ENCODE measurements around the gene TIMP2.

The TIMP2 gene

DNA sequence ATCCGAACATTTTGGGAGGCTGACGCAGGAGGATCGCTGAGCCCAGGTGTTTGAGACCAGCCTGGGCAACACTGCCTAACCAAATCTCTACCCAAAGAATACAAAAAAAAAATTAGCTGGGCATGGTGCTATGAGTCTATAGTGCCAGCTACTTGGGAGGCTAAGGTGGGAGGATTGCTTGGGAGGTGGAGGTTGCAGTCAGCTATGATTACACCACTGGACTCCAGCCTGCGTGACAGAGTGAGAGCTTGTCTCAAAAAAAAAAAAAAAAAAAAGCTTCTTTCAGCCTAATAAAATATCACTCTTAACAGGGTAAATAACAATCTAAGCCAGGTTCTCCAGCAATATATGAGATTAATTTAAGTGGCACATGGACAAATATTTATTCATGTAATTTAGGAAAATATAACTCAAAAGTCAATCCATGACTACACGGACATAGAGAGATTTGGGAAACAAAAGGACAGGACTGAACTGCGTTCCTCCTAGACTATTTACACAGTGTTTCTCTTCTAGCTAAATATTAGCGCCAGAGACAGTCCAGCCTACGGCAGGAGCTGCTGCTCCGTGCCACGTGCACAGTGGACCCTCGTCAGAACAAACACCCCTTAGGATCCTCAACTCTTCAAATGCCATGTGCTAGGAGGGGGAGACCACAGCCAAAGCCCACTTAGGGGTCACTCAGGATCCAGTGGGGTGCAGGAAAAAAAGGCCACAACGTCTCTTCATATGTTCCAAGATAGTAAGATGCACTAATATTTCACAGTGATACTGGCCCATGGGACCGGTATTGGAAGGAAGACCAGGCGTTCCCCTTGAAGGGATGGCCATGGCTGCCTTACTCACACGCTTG, 93.3 kb downstream of the TIMP2 start:
- no peak for ATAC-seq

DNA sequence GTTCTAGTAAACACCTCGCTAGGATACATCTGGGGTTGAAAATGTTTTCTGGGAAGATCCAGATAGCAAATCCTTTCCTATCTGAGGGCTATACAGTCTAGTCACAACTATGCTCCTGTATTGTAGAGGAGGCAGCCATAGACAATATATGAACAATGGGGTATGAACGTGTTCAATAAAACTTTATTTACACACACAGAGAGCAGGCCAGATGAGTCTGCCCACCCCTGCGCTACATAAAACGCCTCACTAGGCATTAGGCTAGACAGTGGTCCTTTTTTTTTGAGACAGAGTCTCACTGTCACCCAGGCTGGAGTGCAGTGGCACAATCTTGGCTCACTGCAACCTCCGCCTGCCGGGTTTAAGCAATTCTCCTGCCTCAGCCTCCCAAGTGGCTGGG, 95.7 kb downstream of the TIMP2 start:
- no peak for ATAC-seq

DNA sequence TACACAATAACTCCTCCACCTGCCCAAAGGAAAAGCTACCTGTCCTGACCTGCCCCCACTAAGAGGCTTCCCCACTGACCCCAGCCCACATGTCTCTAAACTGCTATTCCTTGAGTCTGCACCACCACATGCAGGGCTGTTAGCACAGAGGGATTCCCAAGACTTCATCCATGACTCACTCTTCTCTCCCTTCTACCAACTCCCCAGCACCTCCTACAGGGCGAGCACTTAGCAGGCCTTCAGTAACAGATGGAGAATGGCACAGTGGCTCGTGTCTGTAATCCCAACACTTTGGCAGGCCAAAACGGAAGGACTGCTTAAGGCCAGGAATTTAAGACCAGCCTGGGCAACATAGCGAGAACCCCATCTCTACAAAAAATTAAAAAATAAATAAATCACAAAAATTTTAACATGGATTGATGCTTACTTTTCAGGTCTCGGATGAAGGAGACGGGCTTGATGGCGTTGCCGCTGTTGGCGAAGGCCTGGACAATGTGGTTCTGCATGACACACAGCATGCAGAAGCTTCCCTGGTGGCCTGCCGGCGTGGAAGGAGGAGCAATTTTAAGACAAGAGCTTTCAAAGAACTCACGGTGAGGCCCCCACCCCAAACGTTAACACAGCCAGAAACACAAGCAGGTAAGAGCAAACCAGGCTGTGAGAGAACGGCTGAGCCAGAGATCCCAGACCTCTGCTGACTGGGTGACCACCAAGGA, 96.6 kb downstream of the TIMP2 start:
- ATAC-seq, result peak in 1 of 2 donors; percentile 60

DNA sequence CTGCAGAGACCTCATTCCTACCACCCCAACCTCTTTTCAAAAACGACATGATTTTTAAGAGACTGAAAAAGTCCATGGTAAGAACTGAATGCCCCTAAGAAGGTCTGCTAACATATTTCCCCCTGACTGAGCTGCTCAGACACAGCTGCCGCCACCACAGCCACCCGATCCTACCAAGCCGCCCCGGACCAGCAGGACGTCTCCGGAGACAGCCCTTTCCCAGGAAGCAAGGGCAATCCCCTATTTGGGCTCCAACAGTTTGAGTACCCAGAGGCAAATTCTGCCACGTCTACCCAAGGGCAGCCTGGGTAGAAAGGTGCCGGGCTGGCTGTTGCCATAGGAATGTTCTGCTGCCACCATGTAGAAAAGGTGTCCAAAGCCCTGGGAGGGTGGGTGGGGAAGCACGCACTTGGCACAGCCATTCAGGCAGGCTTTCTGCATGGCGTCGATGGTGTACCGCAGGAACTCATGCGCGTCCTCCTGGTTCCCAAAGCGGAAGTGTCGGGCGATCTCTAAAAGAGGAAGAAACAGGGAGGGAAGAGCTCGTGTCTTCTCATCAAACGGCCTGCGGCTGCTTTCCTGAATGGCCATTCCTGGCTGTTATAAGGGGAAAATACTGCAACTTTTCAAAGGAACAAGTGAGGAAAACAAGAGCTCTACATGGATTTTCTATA, 98.2 kb downstream of the TIMP2 start:
- no peak for ATAC-seq

DNA sequence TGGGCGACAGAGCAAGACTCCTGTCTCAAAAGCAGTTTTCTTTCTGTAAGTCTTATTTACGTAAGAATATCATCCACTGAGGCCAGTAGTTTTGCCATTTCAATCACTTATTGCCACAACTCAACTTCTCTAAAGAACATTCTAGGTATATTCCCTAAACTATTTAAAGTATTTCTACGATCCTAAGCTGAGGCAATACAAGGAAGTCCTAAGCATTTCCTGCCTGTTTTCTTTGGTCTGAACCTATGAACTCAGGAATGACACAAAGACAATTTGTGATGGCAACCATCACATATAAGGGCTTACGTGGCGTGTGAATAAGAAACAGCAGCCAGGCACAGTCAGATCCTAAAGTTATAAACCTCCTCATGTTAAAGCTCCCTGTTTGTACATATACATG, 98.8 kb downstream of the TIMP2 start:
- no peak for ATAC-seq

DNA sequence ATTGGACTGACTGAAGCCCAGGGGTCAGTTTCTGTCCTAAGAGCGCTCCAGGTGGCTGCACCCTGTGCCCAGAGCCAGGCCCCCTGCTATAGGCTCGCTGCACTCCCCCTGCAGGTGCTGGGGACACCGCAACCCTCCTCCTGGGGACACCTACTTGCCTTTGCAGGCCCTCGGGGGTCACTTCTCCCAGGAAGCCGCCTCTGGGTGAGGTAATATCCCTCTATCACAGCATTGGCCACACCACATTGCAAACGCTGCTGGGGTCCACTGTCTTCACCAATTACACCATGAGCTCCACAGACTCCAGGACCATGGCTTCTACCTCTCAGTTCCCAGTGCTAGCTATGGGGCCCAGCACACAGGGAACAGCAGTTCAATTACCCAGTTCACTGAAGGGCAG, 99.5 kb downstream of the TIMP2 start:
- no peak for ATAC-seq

DNA sequence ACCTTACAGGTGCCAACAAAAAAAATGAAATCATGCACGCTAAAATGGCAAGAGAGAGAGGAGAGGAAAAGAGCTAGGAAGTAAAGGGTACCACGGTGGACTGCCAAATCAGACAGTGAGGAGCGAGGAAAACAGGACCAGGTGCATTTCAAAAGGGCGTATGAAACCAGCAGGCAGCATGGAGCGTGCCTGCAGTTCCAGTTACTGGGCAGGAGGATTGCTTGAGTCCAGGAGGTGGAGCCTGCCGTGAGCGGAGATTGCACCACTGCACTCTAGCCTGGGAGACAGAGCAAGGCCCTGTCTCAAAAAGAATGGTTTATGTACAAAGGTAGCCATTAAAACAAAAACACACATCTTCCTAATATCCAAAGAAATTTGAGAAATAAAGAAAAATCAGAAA, 100.9 kb downstream of the TIMP2 start:
- ATAC-seq, result no peak

DNA sequence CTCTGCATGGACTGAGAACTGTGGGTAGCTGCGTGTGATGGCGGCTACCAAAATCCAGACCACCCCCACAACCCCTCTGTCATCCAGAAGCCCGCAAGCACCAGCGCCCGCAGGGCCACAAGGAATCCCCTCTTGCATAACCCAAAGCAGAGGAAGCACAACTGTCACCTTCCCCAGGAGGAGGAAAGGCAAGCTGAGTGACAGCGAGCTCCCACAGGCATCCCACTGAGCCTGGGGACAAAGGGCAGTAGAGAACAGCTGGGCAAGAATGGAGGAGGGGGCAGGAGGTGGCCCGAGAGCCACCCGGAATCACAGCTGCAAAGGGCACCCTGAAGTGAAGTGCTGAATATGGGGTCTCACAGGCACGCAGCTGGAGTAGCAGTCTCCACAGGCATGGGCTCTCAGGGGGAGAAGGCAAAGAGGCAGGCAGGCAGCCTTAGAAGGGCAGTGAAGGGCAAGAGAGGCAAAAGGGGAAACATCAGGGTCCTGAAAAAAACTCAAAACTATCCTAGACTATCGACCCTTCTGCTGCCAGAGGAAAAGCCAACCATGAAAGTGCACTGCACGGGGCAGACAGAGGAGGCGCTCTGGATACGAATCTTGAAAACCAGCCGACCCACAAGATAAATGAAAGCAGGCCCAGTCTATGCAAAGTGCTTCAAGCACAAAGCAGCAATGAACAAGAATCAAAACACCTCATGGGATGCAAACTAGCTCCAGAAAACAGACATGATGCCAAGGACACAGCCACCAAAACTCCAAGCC, 101.7 kb downstream of the TIMP2 start:
- no peak for ATAC-seq

DNA sequence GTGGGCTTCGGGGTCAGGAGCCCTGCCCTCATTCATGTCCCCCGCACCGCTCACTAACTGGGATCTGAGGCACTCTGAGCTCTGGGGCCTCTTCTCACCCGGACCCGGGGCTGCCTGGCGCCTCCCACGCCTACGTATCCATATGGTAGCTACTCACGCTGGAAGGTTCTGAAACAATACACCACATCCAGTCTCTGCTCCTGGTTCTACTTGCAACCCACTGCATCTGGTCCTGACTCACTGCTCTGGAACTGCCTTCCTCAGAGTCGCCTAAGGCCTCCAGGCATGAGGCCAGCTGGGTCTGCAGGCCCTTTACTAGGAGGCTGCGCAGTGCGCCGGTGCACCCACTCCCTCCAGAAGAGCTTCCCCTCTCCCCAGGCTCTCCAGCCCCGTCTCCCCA, 102.6 kb downstream of the TIMP2 start:
- no peak for ATAC-seq

DNA sequence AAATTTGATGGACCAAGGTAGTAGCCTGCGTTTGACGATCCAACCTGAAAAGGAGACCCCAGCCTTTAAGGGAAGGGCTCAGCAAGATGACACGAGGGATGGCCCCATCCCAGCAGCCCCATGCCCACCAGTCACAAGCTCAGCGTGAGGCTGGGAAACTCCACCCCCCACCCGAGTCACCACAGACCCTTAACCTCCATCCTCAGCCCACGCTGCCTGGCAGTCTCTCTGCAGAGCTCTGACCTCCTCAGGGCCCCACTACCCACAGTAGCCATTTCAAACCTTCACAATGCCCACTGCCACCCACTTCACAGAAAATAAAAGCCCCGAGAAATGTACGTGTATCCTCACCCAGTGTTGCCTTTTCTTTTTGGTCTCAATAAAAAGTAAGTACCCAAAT, 103.2 kb downstream of the TIMP2 start:
- no peak for ATAC-seq

DNA sequence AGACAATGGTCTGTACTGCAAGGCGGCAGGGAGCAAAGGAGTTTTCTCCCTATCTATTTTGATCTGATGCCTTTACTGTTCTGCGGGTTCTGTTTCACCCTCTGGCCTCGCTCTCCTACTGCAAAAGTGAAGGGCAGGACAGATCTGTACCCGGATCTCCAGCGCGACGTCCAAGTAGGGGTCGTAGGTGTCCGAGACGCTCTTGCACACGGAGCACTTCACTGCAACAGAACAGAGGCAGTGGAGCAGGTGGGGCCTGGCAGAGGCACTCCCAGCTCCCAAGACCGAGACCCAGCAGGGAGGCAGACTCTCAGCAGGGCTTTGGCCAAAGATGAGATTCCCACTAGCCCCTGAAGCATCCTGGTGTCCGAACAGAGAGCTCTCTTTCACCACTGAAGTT, 104.3 kb downstream of the TIMP2 start:
- no peak for ATAC-seq

DNA sequence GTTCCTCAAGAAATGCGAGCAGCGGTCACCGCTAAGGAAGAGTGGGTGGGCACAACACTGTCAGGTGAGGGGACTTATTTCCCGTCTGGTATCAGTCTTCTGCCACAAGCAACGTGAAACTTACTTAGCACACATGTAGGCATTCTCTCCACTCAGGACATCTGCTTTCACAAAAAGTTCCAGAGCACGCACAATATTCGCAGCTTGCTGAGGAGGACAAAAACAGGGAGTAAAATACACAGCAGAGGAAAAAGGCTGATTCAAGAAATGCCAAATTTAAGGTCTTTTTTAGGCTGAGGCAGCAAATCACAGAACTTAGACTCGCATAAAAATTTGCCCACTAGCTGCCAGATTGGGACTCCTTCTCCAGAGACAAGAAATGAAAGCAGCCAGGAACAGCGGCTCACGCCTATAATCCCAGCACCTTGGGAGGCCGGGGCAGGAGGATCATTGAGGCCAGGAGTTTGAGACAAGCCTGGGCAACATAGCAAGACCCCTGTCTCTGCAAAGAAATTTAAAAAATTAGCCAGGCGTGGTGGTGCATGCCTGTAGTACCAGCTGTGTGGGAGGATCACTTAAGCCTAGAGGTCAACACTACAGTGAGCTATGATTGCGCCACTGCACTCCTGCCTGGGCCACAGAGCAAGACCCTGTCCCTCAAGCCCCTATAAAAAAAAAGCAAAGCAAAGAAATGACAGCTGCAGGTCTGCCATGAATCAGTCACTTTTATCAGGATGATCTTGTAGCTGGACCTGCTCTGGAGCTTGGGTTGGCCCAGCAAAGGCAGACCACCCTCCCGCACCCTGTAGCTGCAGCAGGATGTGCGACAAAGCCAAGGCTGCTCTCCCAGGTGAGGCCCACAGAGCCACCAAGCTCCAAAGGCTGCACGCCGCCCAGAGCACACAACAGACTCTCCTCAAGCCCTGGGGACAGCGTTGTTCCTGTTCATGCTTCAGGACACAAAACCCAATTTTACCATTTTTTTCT, 105.1 kb downstream of the TIMP2 start:
- ATAC-seq, result no peak

DNA sequence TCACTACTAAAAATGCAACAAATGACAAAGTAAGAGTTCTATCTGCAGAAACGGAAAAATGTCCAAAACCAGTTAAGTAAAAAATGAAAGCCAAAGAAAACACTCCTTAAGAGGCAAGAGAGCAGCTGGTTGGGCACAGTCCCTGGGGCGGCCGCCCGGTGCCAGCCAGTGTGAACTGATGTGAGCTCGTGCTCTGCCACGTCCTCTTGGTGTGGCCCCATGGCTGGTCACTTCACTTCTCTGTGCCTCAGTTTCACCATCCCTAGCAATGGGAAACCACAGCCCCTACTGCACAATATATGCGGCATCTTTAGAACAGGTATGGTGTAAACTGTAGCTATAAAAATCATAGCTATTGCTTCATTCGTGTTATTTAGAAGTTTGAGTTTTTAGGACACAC, 105.8 kb downstream of the TIMP2 start:
- no peak for ATAC-seq

DNA sequence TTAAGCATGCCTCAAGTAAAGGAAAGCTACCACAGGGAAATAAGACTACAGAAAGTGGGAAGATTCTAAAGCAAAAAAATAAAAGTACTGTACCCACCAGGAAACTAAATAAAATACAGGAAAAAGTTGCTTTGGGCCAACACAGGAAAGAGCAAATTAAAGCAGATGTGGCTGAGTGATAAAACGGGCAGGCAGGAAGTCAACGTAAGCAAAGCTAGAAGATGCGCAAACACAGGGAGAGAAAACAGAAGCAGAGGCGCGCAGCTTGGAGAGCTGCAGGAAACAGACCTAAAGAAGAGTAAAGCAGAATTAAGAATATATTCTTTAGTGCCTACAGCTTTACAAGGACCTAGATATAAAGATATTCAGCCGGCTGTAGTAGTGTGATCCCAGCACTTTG, 106.3 kb downstream of the TIMP2 start:
- ATAC-seq, result no peak

DNA sequence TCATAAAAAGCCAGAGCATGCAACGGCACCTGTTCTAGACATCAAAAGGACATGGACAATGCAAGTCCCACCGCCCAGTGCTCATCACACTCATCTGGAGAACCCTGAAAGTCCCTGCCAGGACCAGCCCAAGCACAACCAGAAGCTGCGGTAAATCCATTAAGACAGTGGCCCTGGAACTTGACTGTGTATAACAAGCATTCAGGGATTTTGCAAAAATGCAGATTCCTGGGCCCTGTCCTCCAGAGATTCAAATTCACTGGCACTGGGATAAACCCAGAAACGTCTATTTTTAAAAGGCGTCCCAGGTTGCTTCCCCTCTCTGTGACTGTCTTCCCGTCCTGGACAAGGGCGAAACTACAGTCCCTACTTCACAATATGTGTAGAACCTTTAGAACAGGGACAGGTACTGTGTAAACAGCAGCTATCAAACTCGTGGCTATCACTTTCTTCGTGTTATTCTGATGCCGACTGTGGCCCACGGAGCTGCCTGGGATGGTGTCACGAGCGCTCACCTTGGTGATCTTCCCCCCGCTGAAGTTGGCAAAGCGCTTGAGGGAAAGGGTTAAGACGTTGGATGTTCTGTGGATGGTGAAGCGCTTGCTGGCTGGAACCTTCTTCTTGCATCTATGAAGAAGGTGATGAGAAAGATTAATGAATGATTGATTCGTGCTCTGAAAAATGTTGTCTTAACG, 106.9 kb downstream of the TIMP2 start:
- ATAC-seq, result no peak

DNA sequence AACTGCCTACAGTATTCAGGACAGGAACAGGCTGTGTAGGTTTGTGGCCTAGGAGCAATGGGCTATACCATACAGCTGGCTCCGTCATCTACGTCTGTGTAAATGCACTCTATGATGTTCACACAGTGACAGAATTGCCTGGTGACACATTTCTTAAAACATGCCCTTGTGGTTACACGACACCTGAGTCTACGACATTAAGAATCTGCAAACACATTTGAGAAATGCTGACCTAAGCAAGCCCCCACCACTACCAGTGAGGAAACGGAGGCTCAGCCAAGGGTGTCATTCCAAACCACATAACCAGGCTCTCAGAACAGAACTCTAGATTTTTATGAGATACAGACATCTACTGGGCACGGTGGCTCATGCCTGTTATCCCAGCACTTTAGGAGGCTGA, 108.1 kb downstream of the TIMP2 start:
- ATAC-seq, result peak; percentile 90 to 95

DNA sequence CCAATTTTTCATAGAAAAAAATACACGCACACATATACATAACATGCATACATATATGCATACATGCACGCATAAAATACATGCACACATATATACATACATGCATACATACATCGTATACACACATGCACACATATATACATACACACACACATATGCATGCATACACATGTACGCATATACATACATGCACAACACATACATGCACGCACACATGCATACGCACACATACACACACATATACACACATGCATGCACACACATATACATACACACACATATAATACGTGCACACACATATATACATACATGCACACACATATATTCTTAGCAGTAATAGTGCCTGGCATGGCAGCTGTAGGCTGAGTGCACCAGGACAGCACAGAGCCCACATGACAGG, 109.5 kb downstream of the TIMP2 start:
- no peak for ATAC-seq

DNA sequence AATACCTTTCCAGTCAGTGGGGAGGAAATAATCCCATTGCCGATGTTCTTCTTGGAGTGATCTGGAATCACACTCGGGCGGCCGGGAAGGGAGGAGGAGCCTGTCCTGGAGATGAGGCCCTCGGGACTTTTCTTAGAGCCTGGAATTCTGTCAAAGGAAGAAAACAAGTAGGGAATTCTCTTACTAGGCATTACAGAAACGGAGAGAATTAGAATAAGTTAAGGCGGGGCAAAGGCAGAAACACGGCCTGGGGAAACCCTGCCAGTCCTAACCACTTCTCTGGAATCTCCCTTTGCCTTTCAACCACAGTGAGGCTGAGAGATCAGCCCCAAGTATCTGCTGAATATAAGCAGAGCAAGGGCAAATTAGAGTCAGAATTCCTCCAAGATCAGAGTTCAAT, 112.3 kb downstream of the TIMP2 start:
- no peak for ATAC-seq

DNA sequence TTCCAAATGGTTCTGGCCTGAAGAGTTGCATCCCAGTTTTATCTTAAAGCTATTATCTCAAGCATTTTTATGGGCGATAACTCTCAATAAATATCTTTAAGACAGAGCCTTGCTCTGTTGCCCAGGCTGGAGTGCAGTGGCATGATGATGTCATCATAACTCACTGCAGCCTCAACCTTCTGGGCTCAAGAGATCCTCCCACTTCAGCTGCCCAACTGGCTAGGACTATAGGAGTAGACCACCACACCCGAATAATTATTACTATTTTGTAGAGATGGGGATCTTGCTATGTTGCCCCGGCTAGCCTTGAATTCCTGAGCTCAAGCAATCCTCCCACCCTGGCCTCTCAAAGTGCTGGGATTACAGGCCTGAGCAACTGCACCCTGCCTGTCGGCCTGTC, 117.0 kb downstream of the TIMP2 start:
- no peak for ATAC-seq

DNA sequence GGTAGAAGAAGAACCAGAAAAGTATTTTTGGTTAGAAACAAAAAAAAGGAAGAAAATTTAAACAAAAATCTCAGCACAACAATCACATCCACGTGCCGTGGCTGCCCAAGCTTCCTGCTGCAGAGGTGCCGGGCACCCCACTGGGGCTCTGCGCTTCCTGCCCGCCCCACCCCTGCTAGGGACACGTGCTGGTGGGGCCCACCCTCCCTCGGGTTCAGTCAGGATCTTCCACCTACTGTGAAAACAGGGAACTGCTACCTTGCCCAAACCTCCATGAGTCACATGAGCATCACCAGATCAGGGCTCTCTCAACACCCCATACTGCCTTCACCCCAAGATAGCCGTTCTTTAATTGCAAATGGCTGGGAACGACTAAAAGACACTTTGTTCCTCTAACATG, 118.7 kb downstream of the TIMP2 start:
- ATAC-seq, result peak; percentile 34 to 39

DNA sequence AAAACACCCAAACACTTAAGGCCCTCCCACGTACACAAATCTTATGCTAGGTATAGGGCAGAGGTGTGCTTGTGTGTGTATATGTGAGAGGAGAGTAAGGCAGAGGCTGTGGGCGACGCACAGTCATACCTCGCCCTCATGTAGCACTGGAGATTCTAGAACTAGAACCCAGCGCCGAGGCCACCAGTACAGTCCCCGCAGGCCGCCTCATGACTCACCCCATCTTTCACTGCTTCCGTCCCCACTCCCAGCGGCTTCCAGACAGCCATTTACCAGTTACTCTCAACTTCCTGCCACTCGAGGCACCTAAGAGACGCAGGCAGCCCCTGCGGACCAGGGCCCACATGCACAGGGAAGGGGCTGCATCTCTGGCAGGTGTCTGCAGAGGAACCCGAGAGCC, 119.9 kb downstream of the TIMP2 start:
- ATAC-seq, result peak; percentile 88 to 94

Data from activated CD4-positive, CD25-positive, alpha-beta regulatory T cell treated with anti-CD3 and anti-CD28 coated beads, Interleukin-2, amount 50 U/mL, for 24 hours (primary cell).